NB4 (cell line): Measurements from ENCODE around the gene ALMS1.
"Not testable (repeated sequence)": the region's sequence is repeated elsewhere in the genome, so short reads cannot be mapped to it uniquely, and the experiment has no call there.

ENCODE experiments used
- DNase-seq: peaks from one replicate; pipeline ENCODE4 v3.0.0; 2010; ENCODE audit warnings: low read depth
- H3K4me3 ChIP-seq: one replicate; pipeline ENCODE4 v1.5.1; 2011; ENCODE audit warnings: mild to moderate bottlenecking, low read depth, low read length, moderate library complexity
- MYC ChIP-seq: IDR thresholded peaks from 2 replicates; pipeline ENCODE4 v1.6.1; 2011; ENCODE audit warnings: low read depth, low read length
- POLR2A ChIP-seq: IDR thresholded peaks from 2 replicates; pipeline ENCODE4 v1.6.1; 2011; ENCODE audit warnings: mild to moderate bottlenecking; ENCODE audit not compliant: insufficient read length; ENCODE audit errors: extremely low read depth
- TF ChIP-seq, protein P1 (sequence below): IDR thresholded peaks from one replicate; pipeline ENCODE4 v1.5.1; 2012; ENCODE audit warnings: low read depth, low read length
- TF ChIP-seq, protein P2 (sequence below): IDR thresholded peaks from 2 replicates; pipeline ENCODE4 v1.6.1; 2011; ENCODE audit warnings: low read depth, low read length

Gene ALMS1

GRCh38 chr2:73494031-73494430 lies 108.4 kb downstream of the ALMS1 start:
- no peak for DNase-seq

DNA sequence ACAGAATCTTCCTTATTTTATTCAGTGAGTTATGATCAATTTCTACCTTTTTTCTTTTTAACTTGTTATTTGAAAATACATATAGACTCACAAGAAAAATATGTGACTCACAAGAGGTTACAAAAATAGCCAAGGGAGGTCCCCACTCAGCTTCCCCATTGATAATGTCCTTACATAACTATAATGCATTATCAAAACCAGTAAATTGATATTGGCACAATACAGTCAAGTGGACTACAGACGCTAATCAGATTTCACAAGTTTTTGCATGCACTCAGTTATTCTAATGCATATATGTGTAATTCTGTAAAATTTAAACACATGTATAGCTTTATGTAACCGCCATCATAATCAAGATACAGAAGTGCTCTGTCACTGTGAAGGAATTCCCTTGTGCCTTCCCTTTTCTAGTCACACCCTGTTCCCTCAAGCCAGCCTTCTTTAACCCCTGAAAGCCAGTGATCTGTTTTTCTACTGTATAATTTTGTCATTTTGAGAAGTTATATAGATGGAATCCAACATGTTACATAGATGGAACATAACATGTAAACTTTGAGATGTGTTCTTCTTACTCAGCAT lies 118.4 kb downstream of the ALMS1 start:
- no peak overlapping the region for H3K4me3 ChIP-seq
- DNase-seq, result no peak
- TF ChIP-seq MYC (no peak), POLR2A (no peak)
- TF ChIP-seq, protein P1, sequence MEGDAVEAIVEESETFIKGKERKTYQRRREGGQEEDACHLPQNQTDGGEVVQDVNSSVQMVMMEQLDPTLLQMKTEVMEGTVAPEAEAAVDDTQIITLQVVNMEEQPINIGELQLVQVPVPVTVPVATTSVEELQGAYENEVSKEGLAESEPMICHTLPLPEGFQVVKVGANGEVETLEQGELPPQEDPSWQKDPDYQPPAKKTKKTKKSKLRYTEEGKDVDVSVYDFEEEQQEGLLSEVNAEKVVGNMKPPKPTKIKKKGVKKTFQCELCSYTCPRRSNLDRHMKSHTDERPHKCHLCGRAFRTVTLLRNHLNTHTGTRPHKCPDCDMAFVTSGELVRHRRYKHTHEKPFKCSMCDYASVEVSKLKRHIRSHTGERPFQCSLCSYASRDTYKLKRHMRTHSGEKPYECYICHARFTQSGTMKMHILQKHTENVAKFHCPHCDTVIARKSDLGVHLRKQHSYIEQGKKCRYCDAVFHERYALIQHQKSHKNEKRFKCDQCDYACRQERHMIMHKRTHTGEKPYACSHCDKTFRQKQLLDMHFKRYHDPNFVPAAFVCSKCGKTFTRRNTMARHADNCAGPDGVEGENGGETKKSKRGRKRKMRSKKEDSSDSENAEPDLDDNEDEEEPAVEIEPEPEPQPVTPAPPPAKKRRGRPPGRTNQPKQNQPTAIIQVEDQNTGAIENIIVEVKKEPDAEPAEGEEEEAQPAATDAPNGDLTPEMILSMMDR, result no peak
- TF ChIP-seq, protein P2, sequence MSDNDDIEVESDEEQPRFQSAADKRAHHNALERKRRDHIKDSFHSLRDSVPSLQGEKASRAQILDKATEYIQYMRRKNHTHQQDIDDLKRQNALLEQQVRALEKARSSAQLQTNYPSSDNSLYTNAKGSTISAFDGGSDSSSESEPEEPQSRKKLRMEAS, result no peak

More at GRCh38 chr2:73494031-73494430, 108.4 kb downstream of the ALMS1 start:
- H3K4me3 ChIP-seq, result no peak overlapping the region
- TF ChIP-seq, protein P1, result no peak

DNA sequence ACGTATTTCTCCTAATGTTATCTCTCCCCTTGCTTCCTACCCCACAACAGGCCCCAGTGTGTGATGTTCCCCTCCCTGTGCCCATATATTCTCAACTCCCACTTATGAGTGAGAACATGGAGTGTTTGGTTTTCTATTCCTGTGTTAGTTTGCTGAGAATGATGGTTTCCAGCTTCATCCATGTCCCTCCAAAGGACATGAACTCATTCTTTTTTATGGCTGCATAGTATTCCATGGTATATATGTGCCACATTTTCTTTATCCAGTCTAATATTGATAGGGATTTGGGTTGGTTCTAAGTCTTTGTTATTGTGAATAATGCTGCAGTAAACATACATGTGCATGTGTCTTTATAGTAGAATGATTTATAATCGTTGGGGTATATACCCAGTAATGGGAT lies 119.2 kb downstream of the ALMS1 start:
- H3K4me3 ChIP-seq, DNase-seq: not testable (repeated sequence)

DNA sequence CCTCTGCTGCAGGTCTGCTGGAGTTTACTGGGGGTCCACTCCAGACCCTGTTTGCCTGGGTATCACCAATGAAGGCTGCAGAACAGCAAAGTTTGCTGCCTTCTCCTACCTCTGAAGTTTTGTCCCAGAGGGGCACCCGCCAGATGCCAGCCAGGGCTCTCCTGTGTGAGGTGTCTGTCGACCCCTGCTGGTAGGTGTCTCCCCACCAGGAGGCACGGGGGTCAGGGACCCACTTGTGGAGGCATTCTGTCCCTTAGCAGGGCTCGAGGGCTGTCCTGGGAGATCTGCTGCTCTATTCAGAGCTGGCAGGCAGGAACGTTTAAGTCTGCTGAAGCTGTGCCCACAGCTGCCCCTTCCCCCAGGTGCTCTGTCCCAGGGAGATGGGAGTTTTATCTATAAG lies 124.8 kb downstream of the ALMS1 start:
- H3K4me3 ChIP-seq, DNase-seq: not testable (repeated sequence)

DNA sequence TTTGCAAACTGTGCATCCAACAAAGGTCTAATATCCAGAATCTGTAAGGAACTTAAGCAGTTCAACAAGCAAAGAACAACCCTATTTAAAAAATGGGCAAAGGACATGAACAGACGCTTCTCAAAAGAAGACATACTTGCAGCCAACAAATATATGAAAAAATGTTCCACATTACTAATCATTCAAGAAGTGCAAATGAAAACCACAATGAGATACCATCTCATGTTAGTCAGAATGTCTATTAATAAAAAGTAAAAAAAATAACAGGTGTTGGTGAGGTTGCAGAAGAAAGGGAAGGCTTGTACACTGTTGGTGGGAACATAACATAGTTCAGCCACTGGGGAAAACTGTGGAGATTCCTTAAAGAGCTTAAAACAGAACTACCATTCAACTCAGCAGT lies 130.4 kb downstream of the ALMS1 start:
- no peak overlapping the region for H3K4me3 ChIP-seq
- TF ChIP-seq MYC (no peak), POLR2A (no peak)
- TF ChIP-seq, protein P1, result no peak
- TF ChIP-seq, protein P2, result no peak
- no peak for DNase-seq

DNA sequence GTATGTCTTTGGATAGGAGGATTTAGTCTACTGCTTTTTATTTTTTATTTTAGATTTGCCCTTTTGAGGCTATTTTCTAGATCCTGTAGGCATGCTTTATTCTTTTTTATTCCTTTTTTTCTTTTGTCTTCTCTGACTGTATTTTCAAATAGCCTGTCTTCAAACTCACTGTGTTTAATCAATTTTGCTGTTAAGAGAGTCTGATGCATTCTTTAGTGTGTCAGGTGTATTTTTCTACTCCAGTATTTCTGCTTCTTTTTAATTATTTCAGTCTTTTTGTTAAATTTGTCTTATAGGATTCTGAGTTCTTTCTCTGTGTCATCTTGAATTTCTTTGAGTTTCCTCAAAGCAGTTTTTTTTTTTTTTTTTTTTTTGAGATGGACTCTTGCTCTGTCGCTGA lies 143.1 kb downstream of the ALMS1 start:
- TF ChIP-seq, protein P2, result no peak
- TF ChIP-seq MYC (no peak), POLR2A (no peak)
- TF ChIP-seq, protein P1, result no peak
- no peak overlapping the region for H3K4me3 ChIP-seq
- no peak for DNase-seq

- DNase-seq, H3K4me3 ChIP-seq: not testable (repeated sequence)
These were observed 145.1 kb downstream of the ALMS1 start for GRCh38 chr2:73530773-73531172.

GRCh38 chr2:73532381-73532780 lies 146.7 kb downstream of the ALMS1 start:
- no peak overlapping the region for H3K4me3 ChIP-seq
- no peak for TF ChIP-seq POLR2A
- no peak for TF ChIP-seq MYC
- TF ChIP-seq, protein P1, result no peak
- TF ChIP-seq, protein P2, result no peak
- DNase-seq, result no peak
